ENCODE data around the gene TRAK2.

GRCh38 chr2:201425952-201426351, 25.3 kb downstream of the TRAK2 start:
- TF ChIP-seq CHD2 (IDR thresholded peaks at IDR 0.05; ENCODE audit: low read length): no peak
- TF ChIP-seq YY1 (IDR thresholded peaks at IDR 0.05; ENCODE audit: low read depth, low read length): no peak
- TF ChIP-seq CTCF (IDR thresholded peaks at IDR 0.05; ENCODE audit: control extremely low read depth in 1 of 3, insufficient read depth in 1 of 3, low read depth in 1 of 3, low read length in 3 of 3): no peak
- TF ChIP-seq ATF2 (IDR thresholded peaks at IDR 0.05; ENCODE audit: low read length): no peak
- no peak for TF ChIP-seq RXRA (IDR thresholded peaks at IDR 0.05; ENCODE audit: insufficient read depth, low read depth, low read length)
- no peak for TF ChIP-seq CHD1 (IDR thresholded peaks at IDR 0.05; ENCODE audit: low read depth, low read length)
- TF ChIP-seq TAF1 (IDR thresholded peaks at IDR 0.05; ENCODE audit: low read depth, low read length): no peak
- no peak for TF ChIP-seq POLR2AphosphoS5 (IDR thresholded peaks at IDR 0.05; ENCODE audit: low read depth, low read length)
- no peak for TF ChIP-seq POLR2A (IDR thresholded peaks at IDR 0.05; ENCODE audit: control extremely low read depth in 1 of 2, low read depth in 2 of 2, low read length in 2 of 2)
- TF ChIP-seq RAD21 (IDR thresholded peaks at IDR 0.05 in 1 of 2, conservative IDR thresholded peaks at IDR 0.05 in 1 of 2; ENCODE audit: low read depth in 2 of 2, low read length in 2 of 2): no peak
- no peak for TF ChIP-seq MAFK (IDR thresholded peaks at IDR 0.05; ENCODE audit: low read depth, low read length)

Data from H1 (cell line).